Myocyte (in vitro differentiated cells): ENCODE measurements around the gene RPL41. TPM values are rescaled to one million over a fixed set of nuclear protein-coding genes. Genes with fewer than 3 reads are reported as not detected.
"Not testable (repeated sequence)": the region's sequence is repeated elsewhere in the genome, so short reads cannot be mapped to it uniquely, and the experiment has no call there.

Experiments used
- DNase-seq: peaks from one replicate; pipeline ENCODE4 v3.0.0-alpha.2; 2012; ENCODE audit warnings: low read depth
- polyA plus RNA-seq: library from polyadenylated mRNA; unstranded; fragments of >200 nt; gene quantifications from one replicate; pipeline ENCODE4 v1.2.1, GENCODE V29; 2012; ENCODE audit warnings: missing spikeins
- total RNA-seq: library from RNA; depleted of rRNA; stranded (reverse); fragments of >200 nt; gene quantifications from 2 replicates; pipeline ENCODE4 v1.2.3, GENCODE V29; 2014

The RPL41 gene
- 1,498 and 1,992 TPM in 2 replicates for total RNA-seq
- 5,312 TPM for polyA plus RNA-seq

DNA sequence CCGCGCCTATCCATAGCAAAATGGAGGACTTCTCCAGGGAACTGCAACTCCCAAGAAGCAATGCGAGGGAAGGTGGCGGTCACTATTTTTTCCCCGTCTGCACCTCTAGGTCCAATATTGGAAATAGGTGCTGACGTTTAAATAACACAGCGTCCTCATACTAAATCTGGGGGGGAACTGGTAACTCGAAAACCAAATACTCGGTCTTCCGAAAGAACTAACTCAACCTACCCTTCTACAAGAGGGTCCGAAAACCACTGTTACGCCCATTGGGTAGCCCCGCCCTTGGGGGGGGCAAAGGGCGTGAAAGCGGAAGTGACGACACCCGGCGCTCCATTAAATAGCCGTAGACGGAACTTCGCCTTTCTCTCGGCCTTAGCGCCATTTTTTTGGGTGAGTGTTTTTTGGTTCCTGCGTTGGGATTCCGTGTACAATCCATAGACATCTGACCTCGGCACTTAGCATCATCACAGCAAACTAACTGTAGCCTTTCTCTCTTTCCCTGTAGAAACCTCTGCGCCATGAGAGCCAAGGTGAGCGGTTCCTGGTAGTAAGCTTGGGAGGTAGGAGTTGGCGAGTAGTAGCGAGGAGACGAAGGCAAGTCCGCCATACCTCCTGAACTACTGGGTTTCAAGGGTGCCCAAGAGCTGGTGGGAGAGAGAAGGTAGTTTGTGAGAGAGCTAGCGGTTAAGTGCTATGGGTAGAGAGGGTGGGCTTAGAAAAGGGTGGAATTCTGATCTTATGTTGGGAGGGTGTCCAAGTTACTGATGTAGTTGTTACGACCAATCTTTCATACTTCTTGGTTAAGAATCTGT, at the start of gene RPL41:
RPL41 (plus strand) TSS at position 367 of the 815 bp plus-strand sequence.
- DNase-seq: peak; percentile 97

DNA sequence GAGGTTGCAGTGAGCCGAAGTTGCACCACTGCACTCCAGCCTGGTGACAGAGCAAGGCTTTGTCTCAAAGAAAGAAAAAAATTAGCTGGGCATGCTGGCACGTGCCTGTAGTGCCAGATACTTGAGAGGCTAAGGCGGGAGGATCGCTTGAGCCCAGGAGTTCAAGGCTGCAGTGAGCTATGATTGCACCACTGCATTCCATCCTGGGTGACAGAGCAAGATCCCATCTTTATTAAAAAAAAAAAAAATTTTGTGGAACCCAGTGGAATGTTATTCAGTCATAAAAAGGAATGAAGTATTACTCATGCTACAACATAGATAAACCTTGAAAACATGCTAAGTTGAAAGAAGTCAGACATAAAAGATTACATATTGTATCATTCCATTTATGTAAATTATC, 44.8 kb upstream of the RPL41 start:
- no peak for DNase-seq

GRCh38 chr12:56074396-56074795, 42.0 kb upstream of the RPL41 start:
- DNase-seq: no peak

GRCh38 chr12:56077966-56078365, 38.5 kb upstream of the RPL41 start:
- DNase-seq: not testable (repeated sequence)

DNA sequence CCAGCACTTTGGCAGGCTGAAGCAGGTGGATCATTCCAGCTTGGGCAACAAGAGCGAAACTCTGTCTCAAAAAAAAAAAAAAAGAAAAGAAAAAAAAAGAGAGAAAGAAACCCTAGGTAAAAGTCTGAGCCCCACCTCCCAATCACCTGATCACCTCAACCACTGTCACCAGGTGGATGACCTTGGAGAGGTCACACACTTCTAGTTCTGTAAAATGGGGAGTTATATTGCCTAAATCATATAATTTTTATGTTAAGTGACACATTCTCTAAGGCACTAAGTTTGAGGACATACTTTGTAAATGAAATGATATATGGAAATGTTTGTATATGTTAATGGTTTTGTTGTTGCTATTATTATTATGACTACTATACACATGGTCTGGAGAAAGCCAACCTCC, 38.0 kb upstream of the RPL41 start:
- DNase-seq: no peak

DNA sequence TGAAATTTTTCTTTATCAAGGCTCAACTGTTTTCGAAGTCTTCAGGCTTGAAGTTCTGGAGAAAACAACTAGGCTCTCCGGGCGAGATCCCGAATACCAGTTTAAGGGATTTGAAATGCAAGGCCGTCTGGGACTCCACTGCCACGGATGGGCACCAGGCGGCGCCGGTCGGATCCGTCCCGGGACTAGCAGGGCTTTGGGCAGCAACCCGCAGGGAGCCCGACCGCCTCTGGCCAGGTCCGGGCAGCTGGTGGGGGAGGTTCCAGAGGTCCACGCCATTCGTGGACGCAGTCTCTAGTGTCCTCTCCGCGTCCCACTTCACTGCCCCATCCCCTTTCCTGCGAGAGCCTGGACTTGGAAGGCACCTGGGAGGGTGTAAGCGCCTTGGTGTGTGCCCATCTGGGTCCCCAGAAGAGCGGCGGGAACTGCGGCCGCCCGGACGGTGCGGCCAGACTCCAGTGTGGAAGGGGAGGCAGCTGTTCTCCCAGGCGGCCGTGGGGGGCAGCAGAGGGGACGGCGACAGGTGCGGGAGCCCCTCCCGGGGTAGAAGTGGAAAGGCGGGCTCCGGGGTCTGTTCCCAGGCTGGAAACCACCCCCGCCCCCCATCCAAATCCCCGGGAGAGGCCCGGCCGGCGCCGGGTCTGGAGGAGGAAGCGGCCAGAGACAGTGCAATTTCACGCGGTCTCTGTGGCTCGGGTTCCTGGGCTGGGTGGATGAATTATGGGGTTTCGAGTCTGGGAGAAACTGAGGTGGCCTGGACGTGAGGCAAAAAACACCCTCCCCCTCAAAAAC, 37.3 kb upstream of the RPL41 start:
- DNase-seq: peak; percentile 92

DNA sequence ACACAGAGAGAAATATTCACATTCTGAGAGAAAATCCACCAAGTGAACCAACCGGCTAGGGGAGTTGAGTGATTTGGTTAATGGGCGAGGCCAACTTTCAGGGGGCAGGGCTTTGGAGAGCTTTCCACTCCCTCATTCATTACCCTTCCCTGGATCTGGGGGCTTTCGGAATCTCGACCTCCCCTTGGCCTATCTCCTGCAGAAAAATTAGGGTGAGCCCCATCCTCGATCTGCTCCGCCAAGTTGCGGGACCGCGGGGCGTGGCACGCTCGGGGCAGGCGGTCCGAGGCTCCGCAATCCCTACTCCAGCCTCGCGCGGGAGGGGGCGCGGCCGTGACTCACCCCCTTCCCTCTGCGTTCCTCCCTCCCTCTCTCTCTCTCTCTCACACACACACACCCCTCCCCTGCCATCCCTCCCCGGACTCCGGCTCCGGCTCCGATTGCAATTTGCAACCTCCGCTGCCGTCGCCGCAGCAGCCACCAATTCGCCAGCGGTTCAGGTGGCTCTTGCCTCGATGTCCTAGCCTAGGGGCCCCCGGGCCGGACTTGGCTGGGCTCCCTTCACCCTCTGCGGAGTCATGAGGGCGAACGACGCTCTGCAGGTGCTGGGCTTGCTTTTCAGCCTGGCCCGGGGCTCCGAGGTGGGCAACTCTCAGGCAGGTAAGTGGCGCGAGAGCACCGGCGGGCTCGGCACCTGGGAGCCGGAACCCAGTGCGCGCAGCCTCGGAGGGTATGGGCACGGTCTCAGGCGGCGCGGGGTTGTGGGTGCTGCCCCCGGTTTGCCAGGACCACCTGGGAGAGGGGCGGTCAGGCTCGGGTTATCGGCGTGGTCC, 36.5 kb upstream of the RPL41 start, which contains the start of gene ERBB3:
ERBB3 (plus strand) TSS at position 443 of the 833 bp plus-strand sequence; CDS start at position 579, 136 bp downstream.
- DNase-seq: peak; percentile 92

- peak; percentile 62 for DNase-seq
These were observed 35.8 kb upstream of the RPL41 start for GRCh38 chr12:56080556-56081138.

DNA sequence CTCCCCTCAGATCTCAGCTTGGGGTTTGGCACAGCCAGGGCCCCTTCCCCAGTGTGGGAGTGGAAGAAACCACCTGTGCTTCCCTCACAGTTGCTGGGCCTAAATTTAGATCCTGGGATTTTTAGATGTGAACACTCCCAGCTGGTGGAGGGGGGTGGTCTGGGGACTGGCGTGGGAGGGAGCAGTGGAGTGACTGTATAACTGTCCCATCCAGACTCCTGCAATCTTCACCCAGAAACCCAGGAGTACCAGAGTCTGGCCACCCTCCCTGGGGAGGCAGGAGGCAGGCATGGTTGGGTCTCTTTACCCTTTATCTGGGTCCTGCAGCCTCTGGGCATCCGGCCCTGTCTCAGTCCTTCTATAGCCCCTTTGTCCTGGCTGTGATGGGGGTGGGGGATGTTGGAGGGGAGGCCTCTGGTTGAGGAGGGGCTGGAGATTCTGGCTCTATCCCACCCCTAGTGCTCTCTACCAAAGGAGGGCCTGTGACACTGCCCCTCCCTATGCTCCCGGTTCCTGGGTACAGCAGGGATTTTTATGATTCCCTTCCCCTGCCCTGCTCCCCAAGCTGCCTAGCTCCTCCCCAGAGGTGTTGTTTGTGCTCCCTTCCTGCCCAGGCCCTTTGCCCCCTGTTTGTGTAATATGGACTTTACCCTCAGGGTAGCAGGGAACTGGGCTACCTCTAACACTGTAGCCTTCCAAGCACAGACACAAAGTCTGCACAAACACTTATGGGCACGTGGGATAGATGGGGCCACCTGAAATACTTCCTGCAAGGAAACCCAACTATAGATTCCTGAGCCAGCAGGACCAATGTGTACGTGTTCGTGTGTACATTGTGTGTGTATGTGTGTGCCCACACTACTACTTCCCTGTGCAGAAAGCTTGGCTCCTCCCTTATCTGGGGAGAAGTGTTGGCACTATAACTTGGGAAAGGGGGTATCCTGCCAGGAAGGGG, 34.8 kb upstream of the RPL41 start:
- DNase-seq: peak; percentile 96

GRCh38 chr12:56082382-56082781, 34.1 kb upstream of the RPL41 start:
- DNase-seq: peak; percentile 49

DNA sequence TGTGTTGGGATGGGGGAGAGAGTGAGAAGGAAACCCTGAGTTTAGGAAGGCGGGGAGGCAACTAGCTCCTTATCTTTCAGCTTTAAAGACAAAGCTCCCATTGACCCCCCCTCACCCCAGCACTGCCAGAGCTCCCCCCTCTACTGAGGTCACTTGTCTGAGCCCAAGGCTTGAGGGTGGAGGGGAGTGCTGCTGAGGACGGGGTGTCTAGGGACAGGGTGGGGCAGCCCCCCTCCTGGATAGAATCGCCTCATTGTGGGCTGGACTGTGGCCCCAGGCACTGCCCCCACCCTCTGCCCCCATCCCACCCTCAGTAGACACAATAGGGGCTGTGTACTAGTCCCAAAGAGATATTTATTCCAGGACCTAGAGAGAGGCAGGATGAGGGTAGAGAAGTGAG, 33.5 kb upstream of the RPL41 start:
- no peak for DNase-seq

DNA sequence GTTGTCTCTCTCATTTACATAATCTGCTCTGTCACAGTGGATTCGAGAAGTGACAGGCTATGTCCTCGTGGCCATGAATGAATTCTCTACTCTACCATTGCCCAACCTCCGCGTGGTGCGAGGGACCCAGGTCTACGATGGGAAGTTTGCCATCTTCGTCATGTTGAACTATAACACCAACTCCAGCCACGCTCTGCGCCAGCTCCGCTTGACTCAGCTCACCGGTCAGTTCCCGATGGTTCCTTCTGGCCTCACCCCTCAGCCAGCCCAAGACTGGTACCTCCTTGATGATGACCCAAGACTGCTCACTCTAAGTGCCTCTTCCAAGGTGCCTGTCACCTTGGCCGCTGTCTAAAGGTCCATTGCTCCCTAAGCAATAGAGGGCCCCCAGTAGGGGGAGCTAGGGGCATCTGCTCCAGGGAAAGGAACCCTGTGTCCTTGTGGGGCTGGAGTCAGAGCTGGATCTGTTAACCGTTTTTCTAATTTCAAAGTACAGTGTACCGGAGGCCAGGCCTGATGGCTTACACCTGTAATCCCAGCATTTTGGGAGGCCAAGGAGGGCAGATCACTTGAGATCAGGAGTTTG, 31.4 kb upstream of the RPL41 start:
- peak; percentile 23 for DNase-seq

- peak; percentile 44 for DNase-seq
These were observed 30.3 kb upstream of the RPL41 start for GRCh38 chr12:56086096-56086495.

DNA sequence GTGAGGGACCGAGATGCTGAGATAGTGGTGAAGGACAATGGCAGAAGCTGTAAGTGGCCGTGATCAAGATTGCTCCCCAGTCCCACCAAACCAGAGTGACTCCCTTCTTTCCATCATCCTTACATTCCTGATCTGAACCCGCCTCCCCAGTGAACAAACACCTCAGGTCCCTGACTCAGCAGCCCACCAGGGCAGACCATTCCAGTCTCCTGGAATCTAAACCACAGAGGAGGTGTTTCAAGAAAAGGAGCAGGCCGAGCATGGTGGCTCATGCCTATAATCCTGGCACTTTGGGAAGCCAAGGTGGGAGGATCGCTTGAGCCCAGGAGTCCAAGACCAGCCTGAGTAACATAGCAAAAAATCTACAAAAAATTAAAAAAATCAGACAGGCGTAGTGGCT, 29.8 kb upstream of the RPL41 start:
- no peak for DNase-seq

DNA sequence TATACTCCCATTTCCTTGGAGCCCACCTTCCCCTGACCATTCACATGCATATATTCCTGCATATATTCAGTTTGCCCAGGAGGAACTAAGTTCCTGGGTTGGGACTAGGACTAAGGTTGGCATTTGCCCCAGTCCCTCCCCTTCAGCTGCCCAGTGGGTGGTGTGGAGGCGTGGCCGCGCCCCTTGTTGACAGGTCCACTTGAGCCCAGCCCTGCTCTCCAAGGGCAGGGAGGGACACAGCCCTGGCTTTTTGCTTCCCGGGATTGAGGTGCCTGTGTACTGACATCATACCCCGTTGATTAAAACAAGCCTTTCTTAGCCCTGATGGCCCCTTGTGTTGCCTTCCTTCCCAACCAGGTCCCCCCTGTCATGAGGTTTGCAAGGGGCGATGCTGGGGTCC, 29.2 kb upstream of the RPL41 start:
- peak; percentile 91 for DNase-seq

- DNase-seq: no peak
These were observed 18.7 kb upstream of the RPL41 start for GRCh38 chr12:56097738-56098137.

DNA sequence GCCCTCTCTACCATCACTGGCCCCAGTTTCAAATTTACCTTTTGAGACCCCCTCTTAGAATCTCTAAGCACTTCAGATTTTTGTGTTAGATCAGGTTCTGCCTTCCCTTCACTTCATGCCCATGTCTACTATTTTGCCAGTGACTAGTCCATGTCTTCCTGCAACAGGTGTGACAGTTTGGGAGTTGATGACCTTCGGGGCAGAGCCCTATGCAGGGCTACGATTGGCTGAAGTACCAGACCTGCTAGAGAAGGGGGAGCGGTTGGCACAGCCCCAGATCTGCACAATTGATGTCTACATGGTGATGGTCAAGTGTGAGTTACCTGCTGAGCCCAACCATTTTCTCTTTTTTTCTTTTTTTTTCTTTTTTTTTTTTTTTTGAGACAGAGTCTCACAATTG, 17.8 kb upstream of the RPL41 start:
- no peak for DNase-seq

DNA sequence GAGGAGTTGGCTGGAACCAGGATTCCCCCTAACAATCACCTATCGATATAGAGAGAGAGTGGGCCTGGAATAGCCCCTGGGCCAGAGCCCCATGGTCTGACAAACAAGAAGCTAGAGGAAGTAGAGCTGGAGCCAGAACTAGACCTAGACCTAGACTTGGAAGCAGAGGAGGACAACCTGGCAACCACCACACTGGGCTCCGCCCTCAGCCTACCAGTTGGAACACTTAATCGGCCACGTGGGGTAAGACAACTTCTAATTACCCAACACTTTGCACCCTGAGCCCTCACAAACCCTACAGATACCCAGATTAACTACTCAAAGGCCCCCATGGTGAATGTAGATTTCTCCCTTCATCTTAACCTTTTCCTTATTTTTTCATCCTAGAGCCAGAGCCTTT, 16.6 kb upstream of the RPL41 start:
- no peak for DNase-seq

GRCh38 chr12:56101045-56101444, 15.4 kb upstream of the RPL41 start:
- DNase-seq: no peak
